Mucosa of descending colon (tissue), 3 donors: ENCODE measurements around the gene SMARCA4. TPM values are rescaled to one million over a fixed set of nuclear protein-coding genes. Genes with fewer than 3 reads are reported as not detected.
A peak's percentile ranks its signal among the peaks of the same experiment; 100 is the strongest.

ENCODE experiments used
- ATAC-seq: fragments of 200-7000 bp; cut with Tn5 transposase; one replicate; pipeline ENCODE4 v1.9.1; 2020; ENCODE audit warnings: mild to moderate bottlenecking, moderate library complexity
- DNase-seq, 3 donors: peaks; one replicate each; pipeline ENCODE4 v3.0.0-alpha.2; 2020
- H3K36me3 ChIP-seq: fragments of 200-600 bp; one replicate; pipeline ENCODE4 v1.8.0; 2021; ENCODE audit warnings: low read depth, mild to moderate bottlenecking
- H3K4me1 ChIP-seq: fragments of 200-600 bp; one replicate; pipeline ENCODE4 v1.8.0; 2021; ENCODE audit warnings: low read depth, mild to moderate bottlenecking
- H3K4me3 ChIP-seq: fragments of 200-600 bp; one replicate; pipeline ENCODE4 v1.8.0; 2021; ENCODE audit warnings: mild to moderate bottlenecking
- H3K9me3 ChIP-seq: fragments of 200-600 bp; one replicate; pipeline ENCODE4 v1.8.0; 2021; ENCODE audit warnings: mild to moderate bottlenecking
- CTCF ChIP-seq: fragments of 200-600 bp; IDR thresholded peaks from one replicate; pipeline ENCODE4 v1.8.0; 2022; ENCODE audit warnings: antibody characterized with exemption, mild to moderate bottlenecking
- intact Hi-C, 2 donors: fragments of 100-400 bp; cut with DNase I in 1 of 2; cut with micrococcal nuclease in 1 of 2; formaldehyde crosslinking; loops; one replicate each; pipeline versions ENCODE4 v1.11.0 to v1.11.1; 2022; cut with DNase I, micrococcal nuclease
- total RNA-seq, 3 donors: library from RNA; stranded (reverse); fragmentation: NEBNext Ultra II Directional in 2 of 3; extraction: Animal tissue kit (Norgen Biotek cat#: 25700) in 2 of 3; gene quantifications; one replicate each; pipeline versions ENCODE4 v1.2.1 to v1.2.4, GENCODE V29; 2021 to 2023
- donor health status: DM: no; HTN: no; CAD: no; lungs with moderate emphysema.
- donor health status: DM: no; HTN: no; CAD: no.
- donor health status: DM: no; HTN: yes; CAD: no.

Gene SMARCA4
- total RNA-seq, 3 donors from 2014 or later: 81.5 to 86.5 (median 86.3) TPM

DNA sequence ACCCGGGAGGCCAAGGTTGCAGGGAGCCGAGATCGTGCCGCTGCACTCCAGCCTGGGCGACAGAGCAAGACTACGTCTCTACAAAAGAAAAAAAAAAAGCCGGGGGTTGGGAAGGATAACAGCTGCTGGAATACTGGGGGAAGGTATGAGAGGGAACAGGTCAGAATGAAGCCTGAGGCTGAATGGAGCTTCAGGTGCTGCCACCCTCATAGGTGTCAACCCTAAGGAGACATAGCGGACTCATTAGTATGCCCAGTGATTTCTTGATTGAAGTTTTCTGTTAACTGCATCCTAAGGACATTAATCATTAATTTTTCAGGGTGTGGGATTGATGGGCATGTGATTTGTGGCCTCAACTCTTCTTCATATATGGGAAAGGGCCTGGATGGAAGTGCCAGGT, 6.0 kb downstream of the SMARCA4 start:
- TF ChIP-seq CTCF: no peak
- intact Hi-C loops: no loop called here
- H3K9me3 ChIP-seq: no peaks in the 10 kb centered on the region
- peaks cover 26% of the 10 kb centered on the region for H3K4me1 ChIP-seq
- DNase-seq: no peak
- ATAC-seq: no peak
- no peak overlapping the region for H3K4me3 ChIP-seq
- H3K36me3 ChIP-seq: no peaks in the 10 kb centered on the region

GRCh38 chr19:10968527-10969135, 7.8 kb downstream of the SMARCA4 start:
- ATAC-seq (peak; percentile 91), DNase-seq (peak in 2 of 3 donors; percentile 55 to 60)
- peaks cover 17% of the 10 kb centered on the region for H3K4me1 ChIP-seq

GRCh38 chr19:10971107-10971726, 10.4 kb downstream of the SMARCA4 start:
- intact Hi-C loops: no loop called here

More at GRCh38 chr19:10968527-10969135, 7.8 kb downstream of the SMARCA4 start:
- Histone ChIP-seq H3K36me3 (no peaks in the 10 kb centered on the region), H3K9me3 (no peaks in the 10 kb centered on the region), H3K4me3 (no peak overlapping the region)
- no peak for TF ChIP-seq CTCF
- intact Hi-C loops: no loop called here

DNA sequence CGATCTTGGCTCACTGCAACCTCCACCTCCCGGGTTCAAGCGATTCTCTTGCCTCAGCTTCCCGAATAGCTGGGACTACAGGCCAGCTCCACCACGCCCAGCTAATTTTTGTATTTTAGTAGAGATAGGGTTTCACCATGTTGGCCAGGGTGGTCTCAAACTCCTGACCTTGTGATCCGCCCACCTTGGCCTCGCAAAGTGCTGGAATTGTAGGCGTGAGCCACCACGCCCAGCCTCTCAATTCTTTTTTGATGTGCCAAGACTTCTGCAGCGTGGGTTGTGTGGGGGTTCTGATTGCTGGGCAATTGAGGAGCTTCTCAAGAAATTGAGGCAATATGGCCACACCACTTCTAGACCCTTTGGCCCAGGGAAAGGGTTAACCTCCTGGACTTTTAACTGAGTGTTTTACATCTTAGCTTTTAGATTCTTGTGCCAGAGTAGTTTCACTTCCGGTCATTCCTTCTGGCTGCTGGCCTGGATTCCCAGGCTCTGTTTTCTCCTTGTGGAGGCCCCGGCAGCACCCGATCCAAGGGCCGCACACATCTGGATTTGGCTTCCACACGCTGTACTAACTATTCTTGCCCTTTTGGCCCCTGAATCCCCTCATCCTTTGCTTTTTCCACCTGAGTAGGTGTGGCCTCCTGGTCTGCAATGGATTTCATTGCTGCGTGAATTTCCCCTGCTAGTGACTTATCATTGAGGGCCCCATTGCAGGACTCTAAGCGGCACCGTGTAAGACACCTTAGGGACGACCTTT, 14.7 kb downstream of the SMARCA4 start:
- intact Hi-C loops: no loop called here
- peaks cover 20% of the 10 kb centered on the region for H3K4me1 ChIP-seq
- TF ChIP-seq CTCF: no peak
- no peak overlapping the region for H3K4me3 ChIP-seq
- peak; percentile 49 for ATAC-seq
- no peaks in the 10 kb centered on the region for H3K36me3 ChIP-seq
- peak in 1 of 3 donors; percentile 44 for DNase-seq
- no peaks in the 10 kb centered on the region for H3K9me3 ChIP-seq

More at GRCh38 chr19:10971107-10971726, 10.4 kb downstream of the SMARCA4 start:
- Histone ChIP-seq H3K36me3 (no peaks in the 10 kb centered on the region), H3K4me1 (peaks cover 28% of the 10 kb centered on the region), H3K9me3 (no peaks in the 10 kb centered on the region), H3K4me3 (no peak overlapping the region)
- TF ChIP-seq CTCF: no peak
- DNase-seq (no peak), ATAC-seq (no peak)

DNA sequence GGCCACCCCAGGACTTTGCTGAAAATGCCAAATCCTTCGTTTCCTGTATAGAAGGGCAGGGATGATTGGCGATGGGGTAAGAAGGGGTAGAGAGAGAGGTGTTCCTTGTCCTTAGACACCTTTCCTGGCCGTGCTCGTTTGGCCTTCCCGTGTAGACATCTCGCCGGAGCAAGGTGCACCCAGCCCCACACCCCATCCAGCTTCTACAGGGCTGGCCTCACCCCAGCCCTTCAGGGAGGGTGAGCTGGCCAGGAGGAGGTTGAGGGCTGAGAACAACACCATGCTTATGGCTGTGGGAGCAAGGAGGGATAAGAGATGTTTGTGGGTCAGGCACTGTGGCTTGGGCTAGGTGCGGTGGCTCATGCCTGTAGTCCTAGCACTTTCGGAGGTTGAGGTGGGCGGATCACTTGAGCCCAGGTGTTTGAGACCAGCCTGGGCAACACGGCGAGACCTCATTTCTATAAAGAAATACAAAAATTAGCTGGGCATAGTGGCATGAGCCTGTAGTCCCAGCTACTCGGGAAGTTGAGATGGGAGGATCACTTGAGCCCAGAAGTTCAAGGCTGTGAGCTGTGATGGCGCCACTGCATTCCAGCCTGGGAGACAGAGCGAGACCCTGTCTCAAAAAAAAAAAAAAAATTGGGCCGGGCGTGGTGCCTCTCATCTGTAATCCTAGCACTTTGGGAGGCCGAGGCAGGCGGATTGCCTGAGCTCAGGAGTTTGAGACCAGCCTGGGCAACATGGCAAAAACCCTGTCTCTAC, 15.5 kb downstream of the SMARCA4 start:
- intact Hi-C loops: no loop called here
- H3K4me1 ChIP-seq: peaks cover 20% of the 10 kb centered on the region
- H3K4me3 ChIP-seq: no peak overlapping the region
- ATAC-seq: peak; percentile 66
- H3K9me3 ChIP-seq: no peaks in the 10 kb centered on the region
- DNase-seq: no peak
- no peaks in the 10 kb centered on the region for H3K36me3 ChIP-seq
- no peak for TF ChIP-seq CTCF
